IMR-90 (cell line): Measurements from ENCODE around the gene HSPA9.

Experiments
- BHLHE40 ChIP-seq: fragments of 150-350 bp; IDR thresholded peaks from 2 replicates; pipeline ENCODE4 v1.6.1; 2016; ENCODE audit warnings: mild to moderate bottlenecking, low read depth, low read length
- CEBPB ChIP-seq: IDR thresholded peaks from 2 replicates; pipeline ENCODE4 v1.6.1; 2012; ENCODE audit warnings: low read depth, low read length, improper control_type of control experiment
- CTCF ChIP-seq: conservative IDR thresholded peaks from 2 replicates; pipeline ENCODE4 v1.5.1; 2012; ENCODE audit warnings: mild to moderate bottlenecking, low read depth, low read length, improper control_type of control experiment
- ELK1 ChIP-seq: fragments of 150-350 bp; IDR thresholded peaks from 2 replicates; pipeline ENCODE4 v1.6.1; 2016; ENCODE audit warnings: low read depth, mild to moderate bottlenecking, low read length, moderate library complexity, borderline replicate concordance
- FOS ChIP-seq: fragments of 150-350 bp; IDR thresholded peaks from 2 replicates; pipeline ENCODE4 v1.6.1; 2016; ENCODE audit warnings: low read depth, low read length
- MAFK ChIP-seq: IDR thresholded peaks from 2 replicates; pipeline ENCODE4 v1.6.1; 2012; ENCODE audit warnings: low read depth, low read length, improper control_type of control experiment
- MXI1 ChIP-seq: IDR thresholded peaks from 2 replicates; pipeline ENCODE4 v1.6.1; 2012; ENCODE audit warnings: low read depth, mild to moderate bottlenecking, low read length, moderate library complexity, borderline replicate concordance
- POLR2A ChIP-seq: IDR thresholded peaks from 2 replicates; pipeline ENCODE4 v1.6.1; 2012; ENCODE audit warnings: mild to moderate bottlenecking, low read depth, low read length
- RAD21 ChIP-seq: IDR thresholded peaks from 2 replicates; pipeline ENCODE4 v1.6.1; 2012; ENCODE audit warnings: low read length, improper control_type of control experiment
- USF2 ChIP-seq: fragments of 150-350 bp; IDR thresholded peaks from 2 replicates; pipeline ENCODE4 v1.6.1; 2017; ENCODE audit warnings: mild to moderate bottlenecking, antibody characterized with exemption, low read length, low read depth

- TF ChIP-seq RAD21, result no peak
- TF ChIP-seq CTCF, result no peak
- no peak for TF ChIP-seq POLR2A
- no peak for TF ChIP-seq ELK1
- no peak for TF ChIP-seq BHLHE40
- no peak for TF ChIP-seq MXI1
- no peak for TF ChIP-seq CEBPB
- TF ChIP-seq MAFK, result no peak
- no peak for TF ChIP-seq FOS
- TF ChIP-seq USF2, result no peak
These were observed 432 bp downstream of the HSPA9 start for GRCh38 chr5:138574744-138575193.
